HG03103 (cell line): ENCODE results near the gene HLA-DRB5.
A peak's percentile ranks its signal among the peaks of the same experiment; 100 is the strongest.
"Not testable (repeated sequence)": the region's sequence is repeated elsewhere in the genome, so short reads cannot be mapped to it uniquely, and the experiment has no call there.

Experiments used
- ATAC-seq: cut with Tn5 transposase; IDR thresholded peaks from one replicate; pipeline ENCODE4 v1.9.1; 2021; ENCODE audit warnings: low read depth; ENCODE audit not compliant: unreplicated experiment

HLA-DRB5 gene

GRCh38 chr6:32529697-32530430, at the start of gene HLA-DRB5:
TSS of gene HLA-DRB5 (minus strand) at chr6:32530287. CDS start at chr6:32530224, 63 bp downstream.
- peak; percentile 65 for ATAC-seq

DNA sequence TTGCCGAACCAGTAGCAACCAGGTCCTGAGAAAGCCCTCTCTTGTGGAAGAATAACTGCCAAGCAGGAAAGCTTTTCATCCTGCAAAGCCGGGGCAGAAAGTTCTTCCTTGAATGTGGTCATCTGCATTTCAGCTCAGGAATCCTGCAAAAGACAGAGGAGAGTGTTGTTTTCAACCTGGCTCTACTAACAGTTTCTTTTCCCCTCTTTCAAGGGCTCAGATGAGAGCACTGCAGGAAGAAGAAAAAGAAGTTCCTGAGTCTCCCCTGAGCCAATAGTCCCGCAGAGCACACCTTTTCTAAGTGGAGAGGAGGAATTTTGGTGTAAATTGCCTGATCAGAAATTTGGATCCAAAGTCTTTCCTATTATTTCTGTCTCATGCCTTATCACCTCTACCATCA, 48.9 kb upstream of the HLA-DRB5 start:
- ATAC-seq: no peak

- not testable (repeated sequence) for ATAC-seq
Measured at GRCh38 chr6:32577493-32577892, 47.4 kb upstream of the HLA-DRB5 start.

DNA sequence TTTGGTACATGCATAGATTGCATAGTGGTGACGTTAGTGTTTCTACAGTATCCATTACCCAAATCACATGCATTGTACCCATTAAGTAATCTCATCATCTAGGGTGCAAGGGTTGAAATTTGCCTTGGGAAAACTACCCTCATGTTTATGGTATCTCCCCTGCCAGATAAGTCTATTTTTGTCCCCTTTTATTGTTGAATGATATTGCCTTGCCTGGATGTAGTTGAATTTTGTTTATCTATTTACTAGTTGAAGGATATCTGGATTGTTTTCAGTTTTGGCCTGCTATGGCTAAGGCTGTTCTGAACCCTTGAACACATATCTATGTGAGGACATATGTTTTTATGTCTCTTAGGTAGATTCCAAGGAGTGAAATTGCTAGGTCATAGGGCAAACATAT, 46.2 kb upstream of the HLA-DRB5 start:
- ATAC-seq: no peak

DNA sequence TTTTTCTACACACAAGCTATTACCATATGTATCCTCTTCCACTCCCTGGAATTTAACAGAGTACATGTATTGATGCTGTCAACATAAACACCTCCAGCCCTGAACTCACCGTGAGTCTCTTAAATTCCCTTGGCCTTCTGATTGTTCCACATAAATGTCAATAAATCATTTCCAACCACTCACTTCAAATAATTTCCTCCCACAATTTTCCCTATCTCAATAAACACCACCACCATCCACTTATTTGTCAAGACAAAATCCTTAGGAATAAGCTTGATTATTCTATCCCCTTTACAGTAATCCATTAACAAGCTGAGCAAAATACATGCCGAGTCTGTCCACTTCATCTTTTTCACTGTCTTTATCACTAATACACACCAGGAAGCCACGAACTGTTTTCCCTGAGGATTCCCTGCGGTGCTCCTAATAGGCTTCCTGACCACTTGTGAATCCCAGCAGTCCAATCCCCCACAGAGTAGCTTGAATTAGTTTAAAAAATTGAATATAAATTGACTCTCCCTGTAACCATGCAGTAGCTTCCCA, 40.3 kb upstream of the HLA-DRB5 start:
- no peak for ATAC-seq

DNA sequence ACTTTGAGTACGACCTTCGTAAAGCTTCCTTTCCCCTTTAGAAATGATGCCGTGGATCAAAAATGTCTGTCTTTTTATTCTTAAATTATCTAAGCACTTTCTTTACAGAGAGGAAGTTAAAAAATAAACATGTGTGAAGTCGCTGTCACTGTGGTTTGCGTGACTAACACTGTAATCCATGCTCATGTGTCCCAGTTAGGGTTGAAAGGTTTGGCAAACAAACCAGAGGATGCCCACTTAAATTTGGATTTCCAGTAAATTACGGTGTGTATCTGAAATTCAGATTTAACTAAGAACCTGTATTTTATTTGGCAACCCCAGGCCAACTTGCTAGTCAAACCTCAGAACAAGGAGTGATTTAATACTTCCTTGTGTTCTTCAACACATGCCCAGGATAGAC, 38.5 kb upstream of the HLA-DRB5 start:
- ATAC-seq: no peak

GRCh38 chr6:32566957-32567356, 36.9 kb upstream of the HLA-DRB5 start:
- ATAC-seq: no peak

GRCh38 chr6:32565511-32565910, 35.4 kb upstream of the HLA-DRB5 start:
- ATAC-seq: no peak

- ATAC-seq: no peak
Measured at GRCh38 chr6:32562940-32563339, 32.9 kb upstream of the HLA-DRB5 start.

DNA sequence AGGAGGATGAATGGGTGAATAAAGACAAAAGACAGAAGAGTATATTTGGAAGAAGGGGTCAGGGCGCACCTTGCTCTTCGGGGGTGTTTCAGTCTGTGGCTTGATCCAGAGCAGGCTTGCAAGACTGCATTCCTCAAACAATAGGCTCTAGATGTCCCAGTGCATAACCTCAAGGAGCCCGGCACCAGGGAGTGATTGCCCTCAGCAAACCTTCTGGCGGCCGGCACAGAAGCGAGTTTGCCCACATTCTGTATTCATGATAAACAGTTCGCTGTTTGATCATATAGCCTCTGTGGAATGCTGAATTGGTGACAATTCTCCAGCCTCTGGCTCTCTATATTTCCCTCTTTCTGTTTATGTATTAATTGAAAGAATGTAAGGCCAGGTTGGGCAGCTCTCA, 29.7 kb upstream of the HLA-DRB5 start:
- no peak for ATAC-seq

- no peak for ATAC-seq
Measured at GRCh38 chr6:32558426-32559057, 28.5 kb upstream of the HLA-DRB5 start.

GRCh38 chr6:32554116-32554965, 24.3 kb upstream of the HLA-DRB5 start:
- no peak for ATAC-seq

DNA sequence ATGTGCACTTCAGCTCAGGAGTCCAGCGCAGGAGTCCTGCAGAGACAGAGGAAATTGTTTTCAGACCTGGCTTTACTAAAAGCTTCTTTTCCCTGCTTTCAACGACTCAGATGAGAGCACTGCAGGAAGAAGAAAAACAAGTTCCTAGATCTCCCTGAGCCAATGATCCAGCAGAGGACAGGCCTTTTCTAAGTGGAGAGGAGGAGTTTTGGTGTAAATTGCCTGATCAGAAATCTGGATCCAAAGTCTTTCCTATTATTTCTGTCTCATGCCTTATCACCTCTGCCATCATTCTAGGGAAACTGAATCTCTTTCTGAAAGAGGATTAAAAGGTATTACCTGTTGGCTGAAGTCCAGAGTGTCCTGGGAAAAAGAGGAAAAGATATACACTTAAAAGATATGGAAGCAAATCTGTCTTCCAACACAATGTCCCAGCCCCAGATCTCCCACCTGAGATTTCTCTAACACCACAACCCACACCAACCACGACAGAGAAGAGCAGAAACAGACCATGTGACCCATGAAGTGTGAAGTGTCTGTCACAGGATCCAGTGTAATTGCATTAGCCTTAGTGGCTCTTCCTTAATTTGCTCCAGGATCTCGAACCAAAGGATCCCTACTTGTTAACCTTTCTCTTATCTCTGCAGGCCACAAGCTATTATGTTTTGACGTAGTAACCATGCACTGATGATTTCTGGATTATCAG, 23.1 kb upstream of the HLA-DRB5 start:
- no peak for ATAC-seq

- no peak for ATAC-seq
Measured at GRCh38 chr6:32551410-32551809, 21.3 kb upstream of the HLA-DRB5 start.

DNA sequence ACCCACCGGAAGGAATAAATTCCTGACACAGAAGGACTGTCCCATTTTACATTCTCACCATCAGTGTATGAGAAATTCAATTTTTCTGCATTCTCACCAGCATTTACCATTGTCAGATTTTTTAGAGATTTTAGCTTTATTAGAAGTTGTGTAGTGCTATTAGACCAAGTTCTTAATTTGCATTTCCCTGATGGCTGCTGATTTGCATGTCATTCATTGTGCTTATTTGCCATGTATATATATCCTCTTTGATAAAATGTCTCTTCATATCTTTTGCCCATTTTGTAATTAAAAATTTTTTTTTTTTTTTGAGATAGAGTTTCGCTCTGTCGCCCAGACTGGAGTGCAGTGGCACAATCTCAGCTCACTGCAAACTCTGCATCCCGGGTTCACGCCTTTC, 9.8 kb upstream of the HLA-DRB5 start:
- no peak for ATAC-seq

DNA sequence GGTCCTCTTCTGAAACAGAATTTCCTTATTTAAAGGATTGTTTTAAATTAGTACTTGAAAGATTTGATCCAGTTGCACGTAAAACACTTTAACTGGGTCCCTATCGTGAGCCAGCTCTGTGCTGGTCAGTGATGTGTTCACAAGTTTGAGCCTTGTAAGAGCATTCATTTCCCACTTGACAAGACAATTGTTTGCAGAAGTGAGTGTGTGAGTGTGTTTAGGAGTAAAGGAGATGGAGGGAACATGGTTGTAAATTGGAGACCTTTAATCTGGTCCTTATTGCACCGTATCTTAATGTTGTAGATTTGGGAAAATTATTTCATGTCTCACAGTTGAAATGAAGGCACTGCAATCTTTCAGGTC, 325 bp upstream of the HLA-DRB5 start:
- peak; percentile 20 for ATAC-seq

GRCh38 chr6:32522302-32523047, 7.6 kb downstream of the HLA-DRB5 start:
- ATAC-seq: no peak

DNA sequence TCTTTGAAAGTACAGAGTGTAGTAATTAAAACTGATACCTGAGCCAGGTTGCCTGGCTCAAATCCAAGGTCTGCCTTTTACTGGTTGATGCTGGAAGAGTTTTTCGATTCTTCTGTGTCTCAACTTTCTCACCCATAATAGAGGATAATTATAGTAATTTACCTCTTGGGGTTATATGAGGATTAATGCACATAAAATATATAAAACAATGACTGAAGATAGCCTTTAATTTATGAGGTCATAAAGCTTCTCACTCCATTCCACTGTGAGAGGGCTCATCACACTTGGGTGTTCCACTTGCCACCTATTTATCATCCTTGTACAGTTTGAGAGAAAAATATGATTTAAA, 10.2 kb downstream of the HLA-DRB5 start:
- ATAC-seq: no peak

DNA sequence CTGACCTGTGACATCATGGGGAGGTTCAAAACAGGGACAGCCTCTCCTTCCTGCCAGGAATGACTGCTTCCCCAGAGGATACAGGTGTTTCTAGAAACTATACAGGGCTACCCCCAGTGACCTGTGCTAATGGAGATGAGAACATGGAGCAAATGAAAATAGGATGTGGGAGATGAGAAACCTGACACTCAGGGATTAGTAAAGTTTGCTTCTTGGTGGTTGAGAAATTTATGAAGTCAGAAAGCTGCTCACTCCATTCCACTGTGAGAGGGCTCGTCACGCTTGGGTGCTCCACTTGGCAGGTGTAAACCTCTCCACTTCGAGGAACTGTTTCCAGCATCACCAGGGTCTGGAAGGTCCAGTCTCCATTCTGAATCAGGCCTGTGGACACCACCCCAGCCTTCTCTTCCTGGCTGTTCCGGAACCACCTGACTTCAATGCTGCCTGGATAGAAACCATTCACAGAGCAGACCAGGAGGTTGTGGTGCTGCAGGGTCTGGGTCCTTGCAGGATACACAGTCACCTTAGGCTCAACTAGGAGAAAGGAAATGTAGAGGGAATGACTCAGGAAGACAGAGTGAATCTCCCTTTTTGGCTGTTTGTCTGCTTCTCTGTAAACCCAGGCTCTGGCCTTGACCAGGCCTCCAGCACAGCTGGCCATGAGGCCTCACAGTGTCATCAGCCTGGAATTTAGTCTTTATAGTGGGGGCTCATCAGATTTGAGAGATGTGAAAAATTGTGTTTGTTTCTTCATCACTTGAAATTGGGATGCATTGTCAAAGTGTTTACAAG, 10.8 kb downstream of the HLA-DRB5 start:
- no peak for ATAC-seq
